Upper lobe of left lung (tissue), 6 donors: ENCODE measurements around the gene KLHL30. TPM values are rescaled to one million over a fixed set of nuclear protein-coding genes. Genes with fewer than 3 reads are reported as not detected.

Experiments
- ATAC-seq, 2 donors: fragments of 200-7000 bp; cut with Tn5 transposase; one replicate each; pipeline ENCODE4 v1.9.1; 2022; ENCODE audit warnings: mild to moderate bottlenecking in 2 of 2, moderate library complexity in 2 of 2; ENCODE audit not compliant: low FRiP score in 2 of 2
- DNase-seq, 2 donors: peaks; one replicate each; pipeline ENCODE4 v3.0.0-alpha.2; 2019 to 2020
- H3K27ac ChIP-seq, 4 donors: fragments of 200-600 bp; sonication (generic); one replicate each; pipeline ENCODE4 v1.5.1; 2016 to 2019
- H3K27me3 ChIP-seq, 4 donors: fragments of 200-600 bp; sonication (generic); one replicate each; pipeline ENCODE4 v1.5.1; 2017 to 2019
- H3K36me3 ChIP-seq, 4 donors: fragments of 200-600 bp; sonication (generic); one replicate each; pipeline ENCODE4 v1.5.1; 2016 to 2019
- H3K4me1 ChIP-seq, 4 donors: fragments of 200-600 bp; sonication (generic); one replicate each; pipeline ENCODE4 v1.5.1; 2018 to 2019
- H3K4me3 ChIP-seq, 4 donors: fragments of 200-600 bp; sonication (generic); one replicate each; pipeline ENCODE4 v1.5.1; 2017 to 2019; ENCODE audit warnings: mild to moderate bottlenecking in 2 of 4, moderate library complexity in 1 of 4
- H3K9me3 ChIP-seq, 4 donors: fragments of 200-600 bp; sonication (generic); one replicate each; pipeline ENCODE4 v1.5.1; 2018 to 2019
- CTCF ChIP-seq, 6 experiments: fragments of 450-650 bp in 4 of 6; fragments of 200-600 bp in 2 of 6; sonication (generic) in 2 of 6; IDR thresholded peaks; one replicate each; pipeline ENCODE4 v1.5.1; 2016 to 2019; ENCODE audit warnings: antibody characterized with exemption in 6 of 6
- EP300 ChIP-seq, 4 donors: sonication (generic); formaldehyde crosslinking; IDR thresholded peaks; one replicate each; pipeline ENCODE4 v1.5.1; 2017; ENCODE audit warnings: antibody characterized with exemption in 4 of 4, control low read depth in 2 of 4
- POLR2A ChIP-seq, 4 donors: fragments of 450-650 bp; IDR thresholded peaks; one replicate each; pipeline ENCODE4 v1.5.1; 2016 to 2017; ENCODE audit warnings: antibody characterized with exemption in 4 of 4, mild to moderate bottlenecking in 2 of 4
- POLR2AphosphoS5 ChIP-seq, 2 donors: sonication (generic); formaldehyde crosslinking; IDR thresholded peaks; one replicate each; pipeline ENCODE4 v1.5.1; 2017; ENCODE audit warnings: antibody characterized with exemption in 2 of 2
- WGBS, 2 donors: methylation state at CpG; one replicate each; pipeline ENCODE4 v1.1.5; 2017 to 2018; 5-methylcytosine and 5-hydroxymethylcytosine counted together
- total RNA-seq, 6 donors: library from RNA; depleted of rRNA in 4 of 6; stranded (reverse); fragments of >200 nt in 4 of 6; gene quantifications; one replicate each; pipeline versions ENCODE4 v1.1.0 to v1.2.1, GENCODE V29; 2016 to 2021
- donor health status: DM: no; HTN: no; CAD: no; lungs with moderate emphysema.
- donor health status: DM: no; HTN: yes; CAD: no; lungs with severe emphysema.

Gene KLHL30
- total RNA-seq, 6 donors from 2014 or later: 0.30 to 1.3 (median 0.97) TPM; not detected in 2

- no peaks in the 10 kb centered on the region for H3K9me3 ChIP-seq
- no peak for ATAC-seq
- peak; percentile 21 to 77 for DNase-seq
- no peaks in the 10 kb centered on the region for H3K36me3 ChIP-seq
- no peak within 1 kb of the TSS for H3K4me3 ChIP-seq
- H3K4me1 ChIP-seq: peaks cover 0 to 11% (median 5%) of the 10 kb centered on the region in 4 donors
- no peaks in the 10 kb centered on the region for H3K27me3 ChIP-seq
- 80 to 100% methylated on average over 2 to 38 of the region's 38 CpGs for WGBS, 2 donors
- H3K27ac ChIP-seq: no peak within 1 kb of the TSS
- TF ChIP-seq EP300 (IDR thresholded peaks at IDR 0.05) (no peak), POLR2AphosphoS5 (IDR thresholded peaks at IDR 0.05) (no peak), CTCF (IDR thresholded peaks at IDR 0.05) (no peak), POLR2A (IDR thresholded peaks at IDR 0.05) (no peak)
Observed at GRCh38 chr2:238100049-238100820, 38.2 kb upstream of the KLHL30 start, which contains the start of gene ESPNL. Gene ESPNL (plus strand): TSS chr2:238100340. CDS start chr2:238100420, 80 bp downstream.

- DNase-seq: peak in 1 of 2 donors; percentile 16
- H3K4me1 ChIP-seq: peaks cover 0 to 11% (median 5%) of the 10 kb centered on the region in 4 donors
Observed at GRCh38 chr2:238100821-238101771, 37.4 kb upstream of the KLHL30 start.

GRCh38 chr2:238101891-238102841 is 36.3 kb upstream of the KLHL30 start:
- no peaks in the 10 kb centered on the region for H3K36me3 ChIP-seq
- peak; percentile 15 to 85 for DNase-seq
- no peak for TF ChIP-seq EP300 (IDR thresholded peaks at IDR 0.05)
- no peak for TF ChIP-seq POLR2A (IDR thresholded peaks at IDR 0.05)
- TF ChIP-seq CTCF (IDR thresholded peaks at IDR 0.05): no peak
- no peak for TF ChIP-seq POLR2AphosphoS5 (IDR thresholded peaks at IDR 0.05)

More at GRCh38 chr2:238100821-238101771, 37.4 kb upstream of the KLHL30 start:
- TF ChIP-seq POLR2A (IDR thresholded peaks at IDR 0.05) (no peak), POLR2AphosphoS5 (IDR thresholded peaks at IDR 0.05) (no peak), EP300 (IDR thresholded peaks at IDR 0.05) (no peak), CTCF (IDR thresholded peaks at IDR 0.05) (no peak)
- no peaks in the 10 kb centered on the region for H3K36me3 ChIP-seq
- WGBS, 2 donors: 86 to 88% methylated on average over 6 to 28 of the region's 28 CpGs
- no peaks in the 10 kb centered on the region for H3K9me3 ChIP-seq
- no peak for ATAC-seq
- H3K27ac ChIP-seq: no peak overlapping the region
- no peaks in the 10 kb centered on the region for H3K27me3 ChIP-seq
- no peak overlapping the region for H3K4me3 ChIP-seq

GRCh38 chr2:238102865-238103264 is 35.6 kb upstream of the KLHL30 start:
- ATAC-seq: no peak
- H3K4me3 ChIP-seq: no peak overlapping the region
- no peak overlapping the region for H3K27ac ChIP-seq
- H3K4me1 ChIP-seq: peaks cover 0 to 19% (median 9%) of the 10 kb centered on the region in 4 donors
- DNase-seq: peak in 1 of 2 donors; percentile 17
- H3K27me3 ChIP-seq: peaks cover 0 to 2% (median 0%) of the 10 kb centered on the region in 4 donors
- WGBS, 2 donors: 83 to 93% methylated on average over 10 of the region's 10 CpGs
- H3K9me3 ChIP-seq: no peaks in the 10 kb centered on the region
- TF ChIP-seq CTCF (IDR thresholded peaks at IDR 0.05) (no peak), POLR2A (IDR thresholded peaks at IDR 0.05) (no peak), EP300 (IDR thresholded peaks at IDR 0.05) (no peak), POLR2AphosphoS5 (IDR thresholded peaks at IDR 0.05) (no peak)
- H3K36me3 ChIP-seq: no peaks in the 10 kb centered on the region

More at GRCh38 chr2:238101891-238102841, 36.3 kb upstream of the KLHL30 start:
- Histone ChIP-seq H3K4me3 (no peak overlapping the region), H3K27me3 (no peaks in the 10 kb centered on the region), H3K27ac (no peak overlapping the region), H3K9me3 (no peaks in the 10 kb centered on the region), H3K4me1 (peaks cover 0 to 13% (median 7%) of the 10 kb centered on the region in 4 donors)
- ATAC-seq: no peak
- WGBS, 2 donors: 72 to 91% methylated on average over 3 to 26 of the region's 30 CpGs
